ENCODE measurements around the gene FNDC5.
A peak's percentile ranks its signal among the peaks of the same experiment; 100 is the strongest.

FNDC5 gene

DNA sequence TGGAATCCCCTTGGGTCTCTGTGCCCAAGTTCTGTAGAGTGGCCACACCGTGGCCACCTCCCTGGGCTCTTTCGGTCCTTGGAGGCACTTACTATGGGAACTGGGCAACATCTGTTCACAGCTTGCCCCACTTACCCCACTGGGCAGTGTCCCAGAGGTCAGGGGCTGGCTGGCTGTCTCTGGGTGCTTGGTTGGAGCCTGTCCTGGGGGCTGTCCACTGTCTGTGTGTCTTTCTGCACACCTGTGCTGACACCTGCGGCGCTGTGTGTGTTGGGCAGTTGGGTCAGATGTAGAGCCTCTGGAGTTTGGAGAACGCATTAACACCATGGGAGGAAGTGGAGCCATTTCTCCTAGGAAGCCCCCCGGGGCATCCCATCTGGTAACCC lies 31.8 kb upstream of the FNDC5 start:
- DNase-seq (ENCODE audit: low read depth in 1 of 2, low spot score in 1 of 2): no peak
- no peak for TF ChIP-seq JUND (IDR thresholded peaks at IDR 0.05; ENCODE audit: low read depth)
- in situ Hi-C loops (cut with HindIII; ENCODE audit: low pct_unique_long_range_greater_than_20kb, low sequenced_read_pairs): no loop called here

DNA sequence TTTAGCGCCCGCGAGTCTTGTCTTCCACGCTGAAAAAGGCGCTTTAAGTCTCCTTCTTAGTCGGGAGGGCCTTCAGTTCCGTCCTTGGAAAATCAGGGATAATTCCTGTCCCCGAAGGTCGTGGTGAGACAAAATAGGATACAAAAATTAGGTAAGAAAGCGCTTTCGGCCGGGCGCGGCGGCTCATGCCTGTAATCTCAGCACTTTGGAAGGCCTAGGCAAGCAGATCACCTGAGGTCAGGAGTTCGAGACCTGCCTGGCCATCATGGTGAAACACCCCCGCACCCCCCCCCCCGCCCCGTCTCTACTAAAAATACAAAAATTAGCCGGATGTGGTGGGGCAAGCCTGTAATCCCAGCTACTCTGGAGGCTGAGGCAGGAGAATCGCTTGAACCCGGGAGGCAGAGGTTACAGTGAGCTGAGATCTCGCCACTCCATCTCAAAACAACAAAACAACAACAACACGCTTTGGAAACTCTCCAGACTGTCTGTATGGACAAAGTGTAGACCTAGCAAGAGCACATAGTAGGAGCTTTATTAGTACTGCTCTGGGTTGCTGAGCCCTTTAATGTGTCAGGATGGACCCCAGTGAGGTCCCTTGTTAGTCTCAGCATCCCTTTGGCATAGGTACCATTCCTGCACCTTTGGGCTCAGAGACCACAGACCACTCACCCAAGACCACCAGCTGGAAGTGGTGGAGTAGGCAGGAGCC lies 31.3 kb upstream of the FNDC5 start:
- in situ Hi-C loops (cut with HindIII; ENCODE audit: low pct_unique_long_range_greater_than_20kb, low sequenced_read_pairs): no loop called here
- DNase-seq (ENCODE audit: low read depth in 1 of 2, low spot score in 1 of 2): no peak
- no peak for TF ChIP-seq JUND (IDR thresholded peaks at IDR 0.05; ENCODE audit: low read depth)

DNA sequence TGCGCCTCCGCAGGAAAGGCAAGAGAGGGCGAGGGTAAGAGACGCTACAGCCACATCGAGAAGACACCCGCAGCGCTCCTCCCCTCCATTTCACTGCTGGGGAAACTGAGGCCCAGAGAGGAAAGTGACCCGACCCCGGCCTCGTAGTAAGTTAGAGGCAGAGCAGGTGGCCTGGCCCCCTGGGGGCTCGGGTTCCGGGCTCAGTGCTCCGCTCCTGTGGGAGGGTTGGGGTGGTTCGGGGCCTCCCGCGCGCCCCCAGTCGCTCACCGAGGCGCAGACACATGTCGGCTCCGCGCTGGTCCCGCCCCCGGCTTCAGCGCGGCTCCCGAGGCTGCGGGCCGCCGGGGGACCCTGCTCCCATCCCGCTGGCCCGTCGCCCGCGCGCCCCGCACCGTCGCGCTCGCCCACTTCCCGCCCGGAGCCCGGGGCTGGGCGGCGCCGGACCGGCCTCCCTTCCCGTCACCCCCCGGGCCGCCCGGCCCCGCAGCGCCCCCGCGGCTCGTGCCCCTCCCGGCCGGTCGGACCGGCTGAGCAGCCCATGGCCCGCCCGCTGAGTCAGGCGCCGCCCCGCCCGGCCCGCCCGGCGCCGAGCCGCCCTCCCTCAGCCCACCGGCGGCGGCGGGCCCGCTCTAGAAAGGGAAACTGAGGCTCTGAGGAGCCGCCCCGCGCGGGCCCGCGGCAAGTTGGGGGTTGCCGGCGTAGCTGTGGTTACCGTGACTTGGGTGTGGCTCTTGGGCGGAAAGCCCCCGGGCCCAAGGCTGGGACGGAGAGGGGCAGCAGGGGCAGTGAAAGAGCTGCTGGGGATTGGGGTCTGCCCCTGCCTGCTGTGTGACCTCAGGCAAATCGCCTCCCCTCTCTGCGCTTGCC lies 30.5 kb upstream of the FNDC5 start, which contains the start of gene TMEM54:
Gene TMEM54 (minus strand): TSS at position 434 of the 867 bp plus-strand sequence. CDS start 151 bp downstream, at position 283.
- in situ Hi-C loops (cut with HindIII; ENCODE audit: low pct_unique_long_range_greater_than_20kb, low sequenced_read_pairs): no loop called here
- no peak for TF ChIP-seq JUND (IDR thresholded peaks at IDR 0.05; ENCODE audit: low read depth)
- peak; percentile 64 to 79 for DNase-seq (ENCODE audit: low read depth in 1 of 2, low spot score in 1 of 2)

DNA sequence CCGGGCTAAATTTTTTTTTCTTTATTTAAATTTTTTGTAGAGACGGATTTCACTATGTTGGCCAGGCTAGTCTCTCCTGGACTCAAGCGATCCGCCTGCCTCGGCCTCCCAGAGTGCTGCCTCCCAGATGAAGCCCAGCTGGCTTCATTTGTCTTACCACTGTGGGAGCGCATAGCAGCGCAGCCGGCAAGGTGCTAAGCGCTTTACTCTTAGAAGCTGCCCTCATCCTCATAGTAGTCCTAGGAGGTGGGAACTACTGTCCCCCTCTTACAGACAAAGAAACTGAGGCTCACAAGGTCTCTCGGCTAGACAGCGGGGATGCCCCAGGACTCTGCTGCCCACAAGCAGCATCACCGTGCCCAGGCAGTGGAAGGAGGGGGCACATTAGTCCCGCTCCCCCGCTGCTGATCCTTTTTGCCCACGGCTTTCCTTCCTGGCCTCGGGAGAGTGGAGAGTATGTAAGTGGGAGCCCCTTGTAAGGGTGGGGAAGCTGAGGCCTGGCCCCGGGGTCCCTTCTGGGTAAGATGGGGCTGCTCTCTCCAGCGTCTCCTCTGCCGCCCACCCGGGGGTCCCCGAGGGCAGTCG lies 29.8 kb upstream of the FNDC5 start:
- in situ Hi-C loops (cut with HindIII; ENCODE audit: low pct_unique_long_range_greater_than_20kb, low sequenced_read_pairs): no loop called here
- no peak for DNase-seq (ENCODE audit: low read depth in 1 of 2, low spot score in 1 of 2)
- no peak for TF ChIP-seq JUND (IDR thresholded peaks at IDR 0.05; ENCODE audit: low read depth)

DNA sequence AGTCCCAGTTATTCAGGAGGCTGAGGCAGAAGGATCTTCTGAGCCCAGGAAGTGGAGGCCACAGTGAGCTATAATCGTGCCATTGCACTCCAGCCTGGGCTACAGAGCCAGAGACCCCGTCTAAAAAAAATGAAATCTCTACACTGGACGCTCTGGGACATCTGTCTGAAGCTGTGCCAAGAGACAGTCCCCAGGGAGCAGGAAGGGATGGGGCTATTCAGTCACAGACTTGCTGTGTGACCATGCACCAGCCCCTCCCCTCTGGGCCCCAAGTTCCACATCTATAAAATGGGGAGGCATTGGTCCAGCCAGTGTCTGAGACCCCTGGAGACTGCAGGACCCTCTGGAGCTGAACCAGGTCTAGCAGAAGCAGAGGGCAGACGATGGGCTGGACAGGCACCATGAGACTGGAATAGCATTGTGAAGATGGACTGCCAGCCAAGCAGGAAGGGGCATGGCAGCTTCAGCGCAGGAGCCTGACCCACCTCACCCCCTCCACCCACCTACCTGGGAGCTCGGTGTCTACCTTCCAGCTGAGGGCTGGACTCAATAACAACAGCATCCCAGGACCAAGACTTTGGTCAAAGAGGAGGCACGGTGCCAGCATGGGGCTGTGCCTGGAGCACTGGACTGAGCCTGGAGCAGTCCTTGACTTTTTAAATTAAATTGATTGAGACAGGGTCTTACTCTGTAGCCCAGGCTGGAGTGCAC lies 29.0 kb upstream of the FNDC5 start:
- TF ChIP-seq JUND (IDR thresholded peaks at IDR 0.05; ENCODE audit: low read depth): no peak
- DNase-seq (ENCODE audit: low read depth in 1 of 2, low spot score in 1 of 2): no peak
- in situ Hi-C loops (cut with HindIII; ENCODE audit: low pct_unique_long_range_greater_than_20kb, low sequenced_read_pairs): no loop called here

DNA sequence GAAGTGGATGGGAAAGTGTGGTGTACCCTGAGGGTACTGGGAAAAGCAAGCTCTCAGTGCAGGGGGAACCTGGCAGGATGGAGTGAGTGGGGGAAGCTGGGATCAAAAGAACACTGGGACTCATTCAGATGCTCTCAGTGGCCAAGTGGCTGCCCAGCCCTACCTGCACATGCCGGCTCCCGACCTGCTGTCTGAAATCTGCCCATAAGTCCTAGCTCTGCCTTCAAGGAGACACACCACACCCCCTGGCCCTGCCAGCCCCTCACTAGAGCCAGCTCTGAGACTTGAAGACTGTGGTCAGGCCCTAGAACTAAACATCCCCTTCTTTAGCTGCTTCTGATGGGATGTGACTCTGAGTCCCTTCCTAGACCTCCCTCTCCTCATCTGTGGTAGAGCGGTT lies 28.2 kb upstream of the FNDC5 start:
- TF ChIP-seq JUND (IDR thresholded peaks at IDR 0.05; ENCODE audit: low read depth): no peak
- in situ Hi-C loops (cut with HindIII; ENCODE audit: low pct_unique_long_range_greater_than_20kb, low sequenced_read_pairs): no loop called here
- no peak for DNase-seq (ENCODE audit: low read depth in 1 of 2, low spot score in 1 of 2)

DNA sequence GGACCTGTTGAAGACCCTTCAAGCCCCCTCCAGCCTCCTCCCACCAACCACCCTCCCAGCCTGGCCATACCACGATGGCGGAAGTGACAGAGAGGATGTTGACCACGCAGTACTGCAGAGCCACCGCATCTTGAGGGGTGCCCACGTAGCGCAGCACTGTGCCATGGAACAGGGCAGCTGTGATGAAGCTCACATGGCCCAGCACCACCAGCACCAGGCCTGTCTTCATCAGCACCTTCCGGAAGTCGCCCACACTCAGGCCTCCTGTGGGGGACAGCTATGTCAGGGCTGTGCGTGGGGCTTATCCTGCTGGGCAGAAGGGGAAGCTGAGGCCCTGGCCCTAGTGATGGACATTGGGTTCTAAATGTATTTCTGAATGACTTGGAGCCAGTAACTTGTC lies 27.3 kb upstream of the FNDC5 start:
- in situ Hi-C loops (cut with HindIII; ENCODE audit: low pct_unique_long_range_greater_than_20kb, low sequenced_read_pairs): no loop called here
- no peak for TF ChIP-seq JUND (IDR thresholded peaks at IDR 0.05; ENCODE audit: low read depth)
- DNase-seq (ENCODE audit: low read depth in 1 of 2, low spot score in 1 of 2): no peak

DNA sequence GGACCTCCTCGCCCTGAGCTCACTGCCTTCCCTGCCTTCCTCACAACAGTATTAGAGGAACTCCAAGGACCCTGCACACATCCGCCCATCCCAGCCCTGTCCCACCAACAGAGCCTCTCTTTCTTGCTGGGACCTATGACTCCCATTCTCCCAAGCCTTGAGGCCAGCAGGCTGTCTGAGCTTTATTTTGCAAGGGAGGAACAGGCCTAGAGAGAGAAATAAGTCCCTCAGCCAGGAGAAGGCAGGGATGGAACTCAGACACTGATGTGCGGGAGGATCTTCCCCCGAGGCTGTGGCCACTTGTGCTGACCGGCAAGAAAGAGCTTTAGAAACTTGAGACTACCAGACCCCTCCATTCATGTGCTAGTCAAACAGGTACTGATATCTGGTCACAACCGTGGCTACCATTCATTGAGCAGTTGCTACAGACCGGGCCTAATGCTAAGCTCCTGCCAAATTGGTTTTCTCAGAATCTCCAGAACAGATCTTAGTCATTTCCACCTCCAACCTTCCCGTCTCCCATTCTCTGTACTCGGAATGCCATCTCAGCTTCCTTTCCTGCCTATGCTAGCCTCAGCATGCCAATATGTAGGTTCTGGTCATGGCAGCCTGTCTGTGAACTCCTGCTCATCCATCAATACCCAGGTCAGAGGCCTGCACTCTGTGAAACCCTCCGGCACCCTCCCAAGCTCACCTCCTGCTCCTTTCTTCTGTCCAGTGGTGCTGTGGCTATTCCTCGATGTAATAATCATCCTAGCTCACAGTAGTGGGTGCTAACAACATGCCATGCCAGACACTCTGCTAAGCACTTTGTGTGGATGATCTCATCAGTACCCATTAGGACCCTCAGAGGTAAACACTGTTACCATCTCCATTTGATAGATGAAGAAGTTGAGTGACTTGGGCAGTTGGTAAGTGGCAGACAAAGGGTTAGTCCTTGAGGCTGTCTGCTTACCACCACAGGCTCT lies 26.7 kb upstream of the FNDC5 start:
- TF ChIP-seq JUND (IDR thresholded peaks at IDR 0.05; ENCODE audit: low read depth): no peak
- in situ Hi-C loops (cut with HindIII; ENCODE audit: low pct_unique_long_range_greater_than_20kb, low sequenced_read_pairs): no loop called here

DNA sequence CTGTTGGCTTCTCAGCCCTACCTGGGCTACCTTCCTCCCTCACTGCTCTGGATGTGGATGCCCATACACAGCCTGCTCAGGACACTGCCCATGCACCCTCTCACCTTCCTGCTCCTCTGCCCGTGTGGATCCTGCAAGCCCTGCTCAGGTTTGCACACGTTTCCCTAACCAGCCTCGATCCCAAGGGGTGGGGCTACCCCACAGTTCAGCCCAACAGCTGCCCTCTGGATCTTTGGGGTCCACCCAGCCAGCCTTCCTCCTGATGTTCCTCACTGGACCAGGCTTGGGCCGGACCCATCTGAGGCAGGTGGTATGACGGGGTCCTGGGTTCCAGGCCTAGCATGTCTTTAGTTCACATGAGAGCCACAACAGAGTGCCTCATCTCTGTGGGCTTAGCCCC lies 25.7 kb upstream of the FNDC5 start:
- in situ Hi-C loops (cut with HindIII; ENCODE audit: low pct_unique_long_range_greater_than_20kb, low sequenced_read_pairs): no loop called here
- no peak for DNase-seq (ENCODE audit: low read depth in 1 of 2, low spot score in 1 of 2)
- no peak for TF ChIP-seq JUND (IDR thresholded peaks at IDR 0.05; ENCODE audit: low read depth)

More for the DNA sequence above, 26.7 kb upstream of the FNDC5 start:
- no peak for DNase-seq (ENCODE audit: low read depth in 1 of 2, low spot score in 1 of 2)

DNA sequence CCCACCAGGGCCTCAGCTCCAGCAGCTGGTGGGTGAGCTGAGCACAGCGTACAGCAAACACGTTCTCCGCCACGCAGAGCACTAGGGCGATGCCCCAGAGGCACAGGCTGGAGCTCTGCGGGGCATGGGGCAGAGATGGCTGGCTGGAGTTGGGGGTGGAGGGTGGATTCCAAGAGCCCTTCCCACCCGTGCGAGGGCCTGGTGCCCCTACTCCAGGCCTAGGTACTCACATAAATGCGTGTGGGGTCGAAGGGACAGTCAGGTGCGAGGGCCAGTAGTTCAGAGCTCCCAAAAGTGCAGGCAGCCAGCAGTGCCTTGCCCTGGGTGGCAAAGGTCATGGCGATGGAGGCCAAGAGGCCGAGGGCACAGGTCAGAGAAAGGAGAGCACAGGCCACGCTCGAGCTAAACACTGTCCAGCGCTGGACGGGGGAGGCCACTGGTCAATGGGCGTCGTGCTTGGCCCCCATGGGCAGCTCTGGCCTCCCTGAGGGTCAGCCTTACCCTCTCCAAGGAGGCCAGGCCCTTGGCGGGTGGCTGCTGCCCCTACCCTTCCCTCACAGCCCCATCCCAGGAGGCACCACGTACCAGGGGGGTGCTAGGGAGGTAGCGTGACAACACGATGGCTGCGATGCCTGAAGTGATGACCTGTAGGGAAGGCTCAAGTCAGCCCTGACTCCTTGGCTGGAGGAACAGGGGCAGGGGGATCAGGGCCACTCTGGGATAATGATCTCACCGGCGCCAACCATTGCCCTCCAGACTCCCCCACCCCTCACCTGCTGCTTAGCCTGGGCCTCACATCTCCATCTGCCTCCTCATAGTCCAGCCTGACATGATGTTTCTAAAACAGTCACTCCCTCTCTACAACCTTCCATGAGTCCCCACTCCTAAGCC lies 24.9 kb upstream of the FNDC5 start:
- no peak for DNase-seq (ENCODE audit: low read depth in 1 of 2, low spot score in 1 of 2)
- TF ChIP-seq JUND (IDR thresholded peaks at IDR 0.05; ENCODE audit: low read depth): no peak

DNA sequence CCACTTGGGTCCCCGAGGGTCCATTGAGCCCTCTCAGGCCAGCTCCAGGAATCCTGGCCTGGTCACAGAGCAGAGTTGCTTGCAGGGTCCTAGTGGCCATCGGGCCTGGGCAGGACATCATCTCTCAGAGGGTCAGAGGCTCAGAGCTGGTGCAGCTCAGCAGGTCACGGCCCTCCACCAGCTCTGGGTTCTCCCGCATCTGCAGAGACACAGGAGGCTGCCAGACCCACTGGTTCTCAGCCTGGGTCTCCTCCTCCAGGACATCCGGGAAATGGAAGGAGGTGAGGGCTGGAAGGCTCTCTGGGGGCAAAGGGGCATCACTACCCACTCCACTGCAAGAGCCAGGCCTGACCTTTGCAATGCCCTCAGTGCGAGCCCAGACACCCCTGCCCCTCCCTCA lies 24.0 kb upstream of the FNDC5 start:
- DNase-seq (ENCODE audit: low read depth in 1 of 2, low spot score in 1 of 2): no peak
- in situ Hi-C loops (cut with HindIII; ENCODE audit: low pct_unique_long_range_greater_than_20kb, low sequenced_read_pairs): no loop called here
- no peak for TF ChIP-seq JUND (IDR thresholded peaks at IDR 0.05; ENCODE audit: low read depth)

More for the DNA sequence above, 24.9 kb upstream of the FNDC5 start:
- in situ Hi-C loops (cut with HindIII; ENCODE audit: low pct_unique_long_range_greater_than_20kb, low sequenced_read_pairs): no loop called here

Measured in T47D (cell line).